Upper lobe of left lung (tissue), 4 donors: ENCODE measurements around the gene BDKRB1.

Source experiments
- EP300 ChIP-seq, 4 donors: sonication (generic); formaldehyde crosslinking; IDR thresholded peaks; one replicate each; pipeline ENCODE4 v1.5.1; 2017; ENCODE audit warnings: antibody characterized with exemption in 4 of 4, control low read depth in 2 of 4
- POLR2A ChIP-seq, 4 donors: fragments of 450-650 bp; IDR thresholded peaks; one replicate each; pipeline ENCODE4 v1.5.1; 2016 to 2017; ENCODE audit warnings: antibody characterized with exemption in 4 of 4, mild to moderate bottlenecking in 2 of 4
- POLR2AphosphoS5 ChIP-seq, 2 donors: sonication (generic); formaldehyde crosslinking; IDR thresholded peaks; one replicate each; pipeline ENCODE4 v1.5.1; 2017; ENCODE audit warnings: antibody characterized with exemption in 2 of 2
- TF ChIP-seq, protein P1 (sequence below), 6 experiments: fragments of 450-650 bp in 4 of 6; fragments of 200-600 bp in 2 of 6; sonication (generic) in 2 of 6; IDR thresholded peaks; one replicate each; pipeline ENCODE4 v1.5.1; 2016 to 2019; ENCODE audit warnings: antibody characterized with exemption in 6 of 6

DNA sequence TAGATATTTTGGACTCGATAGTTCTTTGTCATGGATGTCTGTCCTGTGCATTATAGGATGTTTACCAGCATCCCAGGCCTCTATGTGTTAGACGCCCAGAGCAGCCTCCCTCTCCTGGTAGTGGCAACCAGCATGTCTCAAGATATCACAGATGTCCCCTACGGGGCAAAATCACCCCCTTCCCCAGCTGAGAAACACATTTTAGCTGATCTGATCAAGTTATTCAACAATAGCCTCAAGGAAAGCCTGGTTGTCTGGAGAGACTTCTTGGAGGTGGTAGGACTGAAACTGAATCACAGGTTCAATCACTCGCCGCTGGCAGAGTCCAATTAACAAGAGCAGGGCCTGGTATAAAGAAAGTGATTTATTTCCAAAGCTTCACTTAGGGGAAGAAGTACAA, 17.6 kb downstream of the BDKRB1 start:
- TF ChIP-seq POLR2AphosphoS5 (IDR thresholded peaks at IDR 0.05) (no peak), EP300 (IDR thresholded peaks at IDR 0.05) (no peak), POLR2A (IDR thresholded peaks at IDR 0.05) (no peak)
- TF ChIP-seq, protein P1, sequence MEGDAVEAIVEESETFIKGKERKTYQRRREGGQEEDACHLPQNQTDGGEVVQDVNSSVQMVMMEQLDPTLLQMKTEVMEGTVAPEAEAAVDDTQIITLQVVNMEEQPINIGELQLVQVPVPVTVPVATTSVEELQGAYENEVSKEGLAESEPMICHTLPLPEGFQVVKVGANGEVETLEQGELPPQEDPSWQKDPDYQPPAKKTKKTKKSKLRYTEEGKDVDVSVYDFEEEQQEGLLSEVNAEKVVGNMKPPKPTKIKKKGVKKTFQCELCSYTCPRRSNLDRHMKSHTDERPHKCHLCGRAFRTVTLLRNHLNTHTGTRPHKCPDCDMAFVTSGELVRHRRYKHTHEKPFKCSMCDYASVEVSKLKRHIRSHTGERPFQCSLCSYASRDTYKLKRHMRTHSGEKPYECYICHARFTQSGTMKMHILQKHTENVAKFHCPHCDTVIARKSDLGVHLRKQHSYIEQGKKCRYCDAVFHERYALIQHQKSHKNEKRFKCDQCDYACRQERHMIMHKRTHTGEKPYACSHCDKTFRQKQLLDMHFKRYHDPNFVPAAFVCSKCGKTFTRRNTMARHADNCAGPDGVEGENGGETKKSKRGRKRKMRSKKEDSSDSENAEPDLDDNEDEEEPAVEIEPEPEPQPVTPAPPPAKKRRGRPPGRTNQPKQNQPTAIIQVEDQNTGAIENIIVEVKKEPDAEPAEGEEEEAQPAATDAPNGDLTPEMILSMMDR (IDR thresholded peaks at IDR 0.05), result no peak
